Endothelial cell of umbilical vein (primary cell): ENCODE results near the gene GAST. TPM values are rescaled to one million over a fixed set of nuclear protein-coding genes. Genes with fewer than 3 reads are reported as not detected.

ENCODE experiments used
- BruUV-seq: library from RNA; stranded (reverse); fragments of 400-500 nt; replicated peaks from 2 replicates; lab custom pipeline; 2021; lab: Mats Ljungman, UMichigan
- CTCF ChIA-PET: fragments of 300-600, 350-600 bp; sonication (Branson Sonifier 250); formaldehyde crosslinking; loops from one replicate; lab custom pipeline; 2021; ENCODE audit warnings: antibody characterized with exemption, inconsistent platforms; lab: Charles Lee
- POLR2A ChIA-PET: fragments of 300-600, 350-600 bp; sonication (Branson Sonifier 250); formaldehyde crosslinking; loops from one replicate; lab custom pipeline; 2021; ENCODE audit warnings: antibody characterized with exemption, inconsistent platforms; lab: Charles Lee
- DNase-seq: peaks from one replicate; pipeline ENCODE4 v3.0.0-alpha.2; 2011; ENCODE audit warnings: low read depth, low spot score
- FAIRE-seq: peaks from 2 replicates; lab custom pipeline; 2011; peaks lifted over from hg19 to GRCh38; lab: Jason Lieb, UNC
- H2AFZ ChIP-seq: 2 replicates; pipeline ENCODE4 v1.6.0; 2012; ENCODE audit warnings: low read depth, low read length, control low read depth, inconsistent platforms
- H3K27ac ChIP-seq: 2 replicates; pipeline ENCODE4 v1.5.1; 2011; ENCODE audit warnings: low read depth, mild to moderate bottlenecking, control low read depth, low read length, moderate library complexity; ENCODE audit not compliant: insufficient read depth
- H3K27me3 ChIP-seq, 2 experiments: 2 replicates each; pipeline versions ENCODE4 v1.6.0 to v1.6.1; 2011; ENCODE audit warnings: low read length in 2 of 2, mixed read lengths in 1 of 2; ENCODE audit not compliant: control insufficient read depth in 2 of 2, insufficient read depth in 2 of 2
- H3K36me3 ChIP-seq, 2 experiments: 2 replicates in 1 of 2; 3 replicates in 1 of 2; pipeline ENCODE4 v1.5.1; 2011; ENCODE audit warnings: low read length in 2 of 2, mild to moderate bottlenecking in 1 of 2, moderate library complexity in 1 of 2; ENCODE audit not compliant: control insufficient read depth in 2 of 2, insufficient read depth in 2 of 2; ENCODE audit errors: extremely low read depth in 1 of 2
- H3K4me1 ChIP-seq: 3 replicates; pipeline ENCODE4 v1.5.1; 2011; ENCODE audit warnings: mild to moderate bottlenecking, low read length; ENCODE audit not compliant: control insufficient read depth, insufficient read depth; ENCODE audit errors: extremely low read depth
- H3K4me2 ChIP-seq: 2 replicates; pipeline ENCODE4 v1.6.1; 2011; ENCODE audit warnings: low read length, control low read depth, mixed read lengths; ENCODE audit not compliant: insufficient read depth
- H3K4me3 ChIP-seq, 3 experiments: fragments of 200-600 bp in 1 of 3; sonication (generic), shearing (Covaris generic) in 1 of 3; replicated peaks in 1 of 3; 2 replicates each; pipeline ENCODE4 v1.5.1; 2011 to 2016; ENCODE audit warnings: control low read depth in 3 of 3, low read length in 3 of 3, mild to moderate bottlenecking in 2 of 3, inconsistent platforms in 1 of 3, low read depth in 1 of 3, moderate library complexity in 1 of 3; ENCODE audit not compliant: insufficient read depth in 1 of 3
- H3K79me2 ChIP-seq: 2 replicates; pipeline ENCODE4 v1.6.0; 2012; ENCODE audit warnings: low read length, inconsistent platforms; ENCODE audit not compliant: control insufficient read depth, insufficient read depth
- H3K9ac ChIP-seq: replicated peaks from 2 replicates; pipeline ENCODE3; 2011; ENCODE audit warnings: low read length, control low read depth; ENCODE audit not compliant: insufficient read depth; ENCODE audit errors: extremely low read depth
- H3K9me1 ChIP-seq: replicated peaks from 3 replicates; pipeline ENCODE4 v1.6.0; 2011; ENCODE audit warnings: mild to moderate bottlenecking, low read length; ENCODE audit not compliant: control insufficient read depth, insufficient read depth; ENCODE audit errors: extremely low read depth
- H3K9me3 ChIP-seq: replicated peaks from 2 replicates; pipeline ENCODE4 v1.5.1; 2012; ENCODE audit warnings: low read length, inconsistent platforms; ENCODE audit not compliant: control insufficient read depth, insufficient read depth
- H4K20me1 ChIP-seq: replicated peaks from 2 replicates; pipeline ENCODE3; 2011; ENCODE audit warnings: mild to moderate bottlenecking, low read length; ENCODE audit not compliant: control insufficient read depth, insufficient read depth; ENCODE audit errors: extremely low read depth
- CTCF ChIP-seq, 2 donors: IDR thresholded peaks; 1 replicate in 1 of 2; 2 replicates in 1 of 2; pipeline ENCODE4 v1.5.1; 2011; ENCODE audit warnings: low read length in 2 of 2, mild to moderate bottlenecking in 2 of 2, moderate library complexity in 2 of 2, control low read depth in 1 of 2, inconsistent platforms in 1 of 2, low read depth in 1 of 2; ENCODE audit not compliant: insufficient read depth in 1 of 2; ENCODE audit errors: extremely low read depth in 1 of 2
- EZH2 ChIP-seq: IDR thresholded peaks from 2 replicates; pipeline ENCODE4 v1.6.1; 2012; ENCODE audit warnings: borderline replicate concordance, low read depth, mild to moderate bottlenecking, moderate library complexity, low read length, inconsistent platforms; ENCODE audit not compliant: severe bottlenecking
- FOS ChIP-seq: IDR thresholded peaks from 2 replicates; pipeline ENCODE4 v1.6.1; 2011; ENCODE audit warnings: mild to moderate bottlenecking, low read length, moderate library complexity, borderline replicate concordance; ENCODE audit not compliant: insufficient read depth
- GATA2 ChIP-seq: IDR thresholded peaks from 2 replicates; pipeline ENCODE4 v1.7.0; 2011; ENCODE audit warnings: low read depth, mild to moderate bottlenecking, moderate library complexity, mixed read lengths, low read length; ENCODE audit not compliant: insufficient read length, insufficient read depth
- JUN ChIP-seq: IDR thresholded peaks from 2 replicates; pipeline ENCODE4 v1.6.1; 2011; ENCODE audit warnings: borderline replicate concordance, low read depth; ENCODE audit not compliant: insufficient read length, insufficient read depth
- MAX ChIP-seq: IDR thresholded peaks from 2 replicates; pipeline ENCODE4 v1.6.1; 2011; ENCODE audit not compliant: insufficient read depth, insufficient read length
- MYC ChIP-seq: IDR thresholded peaks from one replicate; pipeline ENCODE4 v1.6.1; 2011; ENCODE audit warnings: mild to moderate bottlenecking, low read depth, low read length
- POLR2A ChIP-seq: IDR thresholded peaks from 2 replicates; pipeline ENCODE4 v1.6.1; 2012; ENCODE audit warnings: low read depth, mild to moderate bottlenecking, control low read depth, low read length
- POLR2AphosphoS5 ChIP-seq: IDR thresholded peaks from 2 replicates; pipeline ENCODE4 v1.6.1; 2012; ENCODE audit warnings: low read depth, mild to moderate bottlenecking, control low read depth, low read length, moderate library complexity; ENCODE audit not compliant: insufficient read depth
- dilution Hi-C: fragments of 300-500 bp; cut with MboI; formaldehyde crosslinking; loops from one replicate; pipeline ENCODE4 v1.15.0; 2019; ENCODE audit warnings: low sequenced_read_pairs; ENCODE audit not compliant: extremely low pct_ligation_motif_present
- intact Hi-C: fragments of 100-400 bp; cut with micrococcal nuclease; formaldehyde crosslinking; loops from one replicate; pipeline ENCODE4 v1.10.0; 2022
- polyA plus RNA-seq, 4 experiments: library from polyadenylated mRNA; depleted of rRNA in 3 of 4; stranded (reverse) in 3 of 4; unstranded in 1 of 4; fragments of >200 nt; gene quantifications; 2 replicates each; pipeline versions ENCODE4 v1.2.1 to v1.2.3, GENCODE V29; 2011 to 2012; ENCODE audit warnings: missing spikeins in 1 of 4
- total RNA-seq: library from RNA; stranded (reverse); gene quantifications from 2 replicates; pipeline ENCODE4 v1.2.3, GENCODE V29; 2021

The GAST gene
- total and polyA plus RNA-seq, 2 donors (not counting 3 experiments of a cell fraction or from before 2014, with no cell fraction given): not detected

- H2AFZ ChIP-seq: no peak overlapping the region
- ChIA-PET CTCF (interaction anchor here (0.8 to 4.5 kb wide), 4 partner anchors 8 to 18 kb away, joined by 4 to 28 read pairs (median 14); partner anchors contain the start of gene EIF1), POLR2A (interaction anchor here (0.7 to 1.9 kb wide), 3 partner anchors 8 to 11 kb away, joined by 3 to 8 read pairs (median 8); no protein-coding TSS in a partner anchor)
- no peaks in the 10 kb centered on the region for H3K9me3 ChIP-seq
- no peak overlapping the region for H3K9ac ChIP-seq
- no peaks in the 10 kb centered on the region for H4K20me1 ChIP-seq
- peaks cover 14% of the 10 kb centered on the region for H3K4me1 ChIP-seq
- H3K27me3 ChIP-seq: peaks cover 0 to 7% of the 10 kb centered on the region in 2 experiments
- H3K79me2 ChIP-seq: no peaks in the 10 kb centered on the region
- intact Hi-C loops: no loop called here
- TF ChIP-seq EZH2 (no peak), JUN (no peak), CTCF (IDR thresholded peaks at IDR 0.05; ENCODE audit: extremely low read depth in 1 of 2, insufficient read depth in 1 of 2, low read depth in 1 of 2, low read length in 2 of 2) (no peak), POLR2AphosphoS5 (no peak), GATA2 (no peak), MAX (no peak), MYC (no peak), FOS (no peak), POLR2A (no peak)
- DNase-seq (no peak), FAIRE-seq (no peak)
- dilution Hi-C loops: no loop called here
- H3K27ac ChIP-seq: no peak overlapping the region
- H3K4me2 ChIP-seq: no peak overlapping the region
- H3K4me3 ChIP-seq: no peak overlapping the region
- no peaks in the 10 kb centered on the region for H3K36me3 ChIP-seq
- BruUV-seq: no TSS peak
- H3K9me1 ChIP-seq: no peaks in the 10 kb centered on the region
Measured at GRCh38 chr17:41680426-41681040, 31.6 kb upstream of the GAST start.
